ENCODE data around the gene TNFRSF19.

- TF ChIP-seq CTCF (tag by site-specific recombination; IDR thresholded peaks at IDR 0.05) (no peak), ZNF629 (tag by site-specific recombination; IDR thresholded peaks at IDR 0.05) (no peak), ZNF416 (tag by site-specific recombination; IDR thresholded peaks at IDR 0.05) (no peak), ZNF404 (tag by site-specific recombination; IDR thresholded peaks at IDR 0.05) (no peak), SP2 (tag by site-specific recombination; IDR thresholded peaks at IDR 0.05) (no peak), ELK4 (IDR thresholded peaks at IDR 0.05; ENCODE audit: borderline replicate concordance, low read depth, low read length) (no peak), ZNF112 (tag by site-specific recombination; IDR thresholded peaks at IDR 0.05) (no peak), ZBTB49 (tag by site-specific recombination; IDR thresholded peaks at IDR 0.05; ENCODE audit: low read depth) (no peak), KLF8 (tag by site-specific recombination; IDR thresholded peaks at IDR 0.05) (no peak), MYNN (tag by site-specific recombination; IDR thresholded peaks at IDR 0.05; ENCODE audit: borderline replicate concordance) (no peak)
These were observed 104.8 kb downstream of the TNFRSF19 start for GRCh38 chr13:23674795-23675640.

All from HEK293 (cell line).